Activated naive CD4-positive, alpha-beta T cell treated with anti-CD3 and anti-CD28 coated beads, Interleukin-2, amount 50 U/mL, for 16 hours (primary cell): Measurements from ENCODE around the gene FAAP100.

ENCODE experiments used
- DNase-seq: peaks from one replicate; pipeline ENCODE4 v3.0.0-alpha.2; 2020

Gene FAAP100

DNA sequence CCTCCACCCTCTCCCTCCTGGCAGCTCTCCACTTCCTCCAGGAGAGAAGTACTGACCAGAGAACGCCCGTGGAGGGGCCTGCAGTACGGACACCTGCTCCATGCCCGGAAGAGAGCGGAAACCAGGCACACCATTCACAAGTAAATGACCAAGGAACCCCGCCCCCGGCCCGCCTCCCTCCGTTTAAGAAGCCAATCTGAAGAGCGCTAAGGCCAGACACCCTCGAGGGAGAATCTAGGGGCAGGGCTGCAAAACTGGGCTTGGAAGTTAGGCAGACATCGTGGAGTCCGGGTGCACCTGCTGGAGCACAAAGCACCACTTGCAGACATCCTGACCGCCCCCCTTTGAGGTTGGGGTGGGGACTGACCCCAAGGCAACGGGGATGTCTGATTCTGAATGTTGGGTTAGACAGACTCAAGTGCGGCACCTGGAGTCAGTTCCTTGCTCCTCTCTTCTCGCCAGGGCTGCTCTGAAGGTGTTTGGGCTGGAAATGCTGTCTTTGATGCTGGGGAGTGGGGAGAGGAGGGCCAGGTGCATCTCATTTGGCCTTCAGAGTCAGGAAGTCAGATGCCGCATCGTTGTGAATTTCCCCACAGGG lies 964 bp upstream of the FAAP100 start:
- peak; percentile 81 for DNase-seq

DNA sequence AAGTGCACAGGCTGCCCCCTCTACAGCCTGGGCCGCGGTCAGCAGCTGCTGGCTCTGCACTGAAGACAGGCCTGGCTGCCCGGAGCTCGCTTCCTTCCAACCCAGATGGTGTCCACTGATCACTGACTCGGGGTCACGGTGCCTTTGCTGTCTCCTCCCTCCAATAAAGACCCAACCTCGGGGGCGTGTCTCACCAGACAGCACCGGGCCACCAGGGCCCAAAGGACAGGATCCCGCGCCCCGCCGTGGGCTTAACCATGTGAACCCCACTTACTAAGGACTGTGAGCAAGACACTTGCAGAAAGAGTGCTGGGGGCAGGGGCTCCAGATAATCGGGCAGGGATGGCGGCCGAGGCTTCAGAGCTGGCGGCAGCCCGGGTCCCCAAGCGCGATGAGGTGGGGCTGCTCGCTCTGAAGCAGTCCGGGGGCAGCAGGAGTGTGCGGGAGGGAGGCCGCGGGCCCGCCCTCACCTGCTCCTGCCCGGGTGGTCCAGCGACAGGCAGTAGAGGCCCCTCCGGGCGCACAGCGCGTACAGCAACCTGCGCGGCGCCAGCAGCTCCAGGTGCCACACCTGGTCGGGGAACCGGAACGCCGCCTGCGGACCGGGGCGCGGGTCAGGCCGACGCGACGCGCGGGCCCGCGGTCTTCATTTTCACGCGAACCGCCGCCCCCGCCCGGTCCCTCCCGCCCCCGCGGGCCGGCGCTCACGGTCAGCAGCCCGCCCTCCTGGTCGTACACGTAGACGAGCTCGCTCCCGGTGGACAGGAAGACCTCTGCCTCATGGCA lies 502 bp downstream of the FAAP100 start:
- peak; percentile 14 for DNase-seq

DNA sequence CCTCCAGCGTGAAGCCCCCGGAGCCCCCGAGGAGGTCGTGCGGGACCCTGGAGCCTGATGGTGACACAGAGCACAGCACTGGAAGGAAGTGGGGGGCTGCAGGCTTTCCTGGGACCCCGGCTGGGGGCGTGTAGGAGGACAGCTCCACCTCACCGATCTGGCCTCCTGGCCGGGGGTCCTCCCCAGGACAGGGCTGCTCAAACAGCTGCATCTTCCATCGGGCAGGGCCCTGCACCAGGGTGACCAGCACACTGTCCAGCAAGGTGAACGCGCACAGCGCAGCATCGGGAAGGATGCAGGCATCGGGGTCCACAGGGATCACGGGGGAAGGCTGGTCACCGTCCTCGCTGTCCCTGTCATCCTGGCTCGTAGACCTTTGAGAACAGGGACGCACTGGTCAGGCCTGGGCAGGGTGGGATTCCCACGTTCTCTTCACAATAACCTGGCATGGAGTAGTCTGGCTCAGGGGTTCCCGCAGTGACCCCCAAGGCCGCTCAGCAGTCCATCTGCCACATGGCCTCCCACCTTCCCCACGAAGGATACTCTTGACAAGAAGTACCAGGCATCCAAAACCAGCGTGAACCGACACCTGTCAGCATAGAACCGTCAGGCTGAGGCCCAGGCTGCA lies 1.2 kb downstream of the FAAP100 start:
- DNase-seq, result peak; percentile 9

DNA sequence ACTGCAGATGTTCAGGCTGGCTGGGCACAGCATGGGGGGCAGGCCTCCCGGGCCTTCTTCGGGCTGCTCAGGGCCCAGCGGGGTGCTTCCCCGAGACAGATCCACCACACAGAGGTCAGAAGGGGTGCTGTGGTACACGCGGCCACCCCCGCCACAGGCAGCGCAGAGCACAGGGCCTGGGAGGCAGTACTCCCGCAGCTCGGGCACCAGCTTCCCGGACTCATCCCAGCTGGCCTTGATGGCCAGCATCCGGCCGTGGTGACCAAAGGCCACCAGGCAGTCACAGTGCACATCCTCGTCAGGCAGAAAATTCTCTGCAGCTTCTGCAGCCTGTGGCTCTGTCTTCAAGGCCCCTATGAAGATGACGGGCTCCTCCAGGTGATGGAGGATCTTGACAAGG lies 1.9 kb downstream of the FAAP100 start:
- DNase-seq, result peak; percentile 7

DNA sequence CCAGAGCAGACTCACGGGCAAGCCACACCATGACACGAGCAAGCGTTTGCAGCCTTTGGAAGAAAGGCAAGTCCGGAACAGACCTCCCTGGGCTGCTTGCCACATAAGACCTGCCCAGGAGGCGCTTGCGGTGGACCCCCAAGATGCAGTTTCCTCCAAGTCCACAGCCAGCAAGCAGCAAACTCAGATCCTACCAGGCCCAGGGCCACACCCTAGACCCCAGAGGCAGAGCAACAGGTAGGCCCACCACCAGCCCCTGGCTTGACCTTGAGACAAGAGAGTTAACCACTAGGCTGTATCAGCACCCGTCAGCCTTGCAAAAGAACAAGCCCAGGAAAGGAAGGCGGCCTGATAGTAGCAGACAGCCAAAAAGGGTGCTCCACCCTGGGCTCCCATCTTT lies 2.3 kb downstream of the FAAP100 start:
- no peak for DNase-seq

DNA sequence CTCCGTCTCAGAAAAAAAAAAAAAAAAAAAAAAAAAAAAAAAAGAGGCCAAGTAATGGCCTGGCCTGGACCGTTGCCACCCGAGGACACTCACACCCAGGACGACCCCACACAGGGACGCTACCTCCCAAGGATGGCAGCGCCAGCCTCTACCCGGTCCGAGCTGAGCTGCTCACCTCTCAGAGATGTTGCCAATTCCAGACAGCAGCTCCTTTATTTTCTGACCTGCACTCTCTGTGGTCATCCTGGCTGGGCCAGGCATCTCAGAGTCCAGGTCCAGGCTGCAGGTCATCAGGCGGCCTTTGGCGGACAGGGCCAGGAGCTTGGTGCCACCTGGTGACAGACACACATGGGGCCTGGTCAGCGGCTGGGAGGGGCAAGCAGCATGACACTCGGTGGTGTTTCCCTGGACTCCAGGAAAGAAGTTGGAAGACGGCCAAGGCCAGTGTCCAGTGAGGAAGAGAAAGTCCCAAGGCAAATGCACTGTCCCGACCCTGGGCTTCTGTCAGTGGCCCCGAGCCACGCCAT lies 3.1 kb downstream of the FAAP100 start:
- DNase-seq, result no peak

DNA sequence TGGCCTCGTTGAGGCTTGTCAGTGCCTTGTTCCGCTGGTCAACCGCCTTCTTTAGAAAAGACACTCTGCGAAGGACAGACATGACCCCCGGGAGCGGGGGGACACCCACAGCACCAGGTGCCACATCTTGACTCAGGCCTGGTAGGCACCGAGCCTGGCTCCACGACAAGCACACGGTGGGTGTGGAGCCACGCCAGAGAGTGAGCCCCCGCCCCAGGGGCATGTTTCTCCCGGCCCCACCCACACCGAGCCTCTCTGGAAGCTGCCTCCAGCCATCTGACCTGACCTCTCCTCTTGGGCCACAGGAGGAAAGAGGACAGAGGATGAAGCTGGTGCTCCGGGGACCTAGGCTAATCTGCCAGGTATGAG lies 4.6 kb downstream of the FAAP100 start:
- no peak for DNase-seq

DNA sequence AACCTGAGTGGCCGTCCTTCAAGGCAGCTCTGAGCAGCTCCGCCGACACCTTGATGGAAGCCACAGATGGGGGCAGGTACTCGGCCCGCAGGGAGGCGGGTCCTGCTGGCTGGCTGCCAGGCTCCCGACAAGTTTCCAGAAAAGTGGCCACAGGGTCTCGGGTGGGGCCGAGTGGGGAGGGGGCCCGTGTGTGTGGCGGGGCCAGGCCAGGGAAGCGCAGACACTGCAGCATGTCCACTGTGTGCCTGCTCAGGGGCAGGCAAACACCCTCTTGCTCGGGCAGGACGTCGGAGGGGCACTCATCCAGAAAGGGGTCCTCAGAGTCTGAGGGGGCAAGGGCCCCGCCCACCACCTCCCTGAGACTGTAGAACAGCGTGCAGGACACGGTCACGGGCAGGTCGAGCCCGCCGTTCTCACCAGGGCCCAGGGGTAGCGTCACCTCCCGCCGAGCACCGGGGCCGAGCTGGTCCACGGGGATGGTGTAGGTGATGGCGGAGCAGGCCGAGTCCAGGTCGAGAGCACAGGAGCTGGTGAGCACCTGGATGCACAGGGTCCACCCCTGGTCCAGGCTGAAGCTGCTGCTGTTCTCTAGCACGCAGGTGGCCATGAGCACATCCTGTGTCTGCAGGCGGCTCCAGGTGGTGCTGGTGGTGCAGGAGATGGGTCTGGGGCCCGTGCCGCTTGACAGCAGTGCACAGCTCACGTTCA lies 5.1 kb downstream of the FAAP100 start:
- DNase-seq, result no peak

DNA sequence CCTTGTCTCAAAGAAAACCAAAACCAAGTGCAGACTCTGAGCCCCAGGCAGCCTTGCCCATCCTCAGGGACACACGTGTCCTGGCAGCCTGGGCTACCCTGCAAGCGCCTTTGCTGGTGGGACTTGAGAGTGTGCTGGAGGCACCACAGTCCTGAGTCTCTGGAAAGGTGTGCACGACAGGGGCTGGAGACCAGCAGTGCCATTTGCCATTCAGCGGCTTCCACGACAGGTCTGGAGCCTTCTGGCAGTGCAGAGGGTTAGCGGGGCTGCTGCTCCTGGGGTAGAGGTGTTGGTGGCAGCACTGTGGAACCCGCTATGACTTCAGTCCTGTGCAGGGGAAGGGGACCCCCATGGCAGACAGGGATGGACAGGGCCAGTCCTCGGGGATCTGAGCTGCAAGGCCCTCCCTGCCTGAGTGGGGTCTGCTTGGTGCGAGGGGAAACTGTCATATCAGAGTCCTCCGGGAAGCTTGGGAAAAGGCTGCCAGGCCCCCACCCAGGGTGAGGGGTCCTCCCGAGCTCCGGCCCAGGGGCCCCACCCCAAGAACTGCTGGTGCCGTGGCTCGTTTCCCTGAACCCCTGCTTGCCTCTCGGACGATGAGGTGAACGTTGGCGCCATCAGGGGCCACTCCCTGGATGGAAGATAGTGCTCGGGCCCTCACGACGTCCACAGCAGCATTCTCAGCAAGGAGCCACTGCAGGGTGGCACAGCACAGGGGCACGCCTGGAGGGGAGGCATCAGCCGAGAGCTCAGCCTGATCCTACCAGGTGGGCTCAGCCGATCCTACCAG lies 6.8 kb downstream of the FAAP100 start:
- DNase-seq, result peak; percentile 9

DNA sequence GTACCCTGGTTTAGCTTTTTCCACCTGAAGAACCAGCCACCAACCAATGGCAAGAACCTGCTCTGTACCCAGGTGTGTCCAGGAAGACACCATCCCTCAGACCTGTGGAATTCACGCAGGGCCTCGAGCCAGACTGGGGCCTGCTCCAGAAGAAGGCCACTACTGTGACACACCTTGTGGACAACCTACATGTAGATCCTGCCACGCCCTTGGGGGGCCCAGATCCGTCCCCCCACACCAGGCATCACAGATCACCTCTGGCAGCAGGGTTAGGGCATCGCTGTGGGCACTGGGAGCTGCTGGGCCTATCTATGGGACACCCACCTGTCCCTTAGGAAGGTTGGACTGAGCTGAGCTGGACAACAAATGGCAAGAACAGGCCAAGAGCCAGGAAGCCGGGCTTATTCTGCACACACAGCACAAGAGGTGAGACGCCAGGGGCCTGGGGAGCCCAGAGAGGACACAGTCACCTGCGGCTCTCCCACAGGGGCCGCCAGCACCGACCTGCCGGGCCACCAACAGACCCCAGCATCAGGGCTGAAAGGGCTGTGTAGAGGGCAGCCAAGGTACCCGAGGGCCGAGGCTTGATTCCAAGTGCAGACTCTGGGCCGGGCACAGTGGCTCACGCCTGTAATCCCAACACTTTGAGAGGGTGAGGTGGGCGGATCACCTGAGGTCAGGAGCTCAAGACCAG lies 7.7 kb downstream of the FAAP100 start:
- DNase-seq, result no peak

DNA sequence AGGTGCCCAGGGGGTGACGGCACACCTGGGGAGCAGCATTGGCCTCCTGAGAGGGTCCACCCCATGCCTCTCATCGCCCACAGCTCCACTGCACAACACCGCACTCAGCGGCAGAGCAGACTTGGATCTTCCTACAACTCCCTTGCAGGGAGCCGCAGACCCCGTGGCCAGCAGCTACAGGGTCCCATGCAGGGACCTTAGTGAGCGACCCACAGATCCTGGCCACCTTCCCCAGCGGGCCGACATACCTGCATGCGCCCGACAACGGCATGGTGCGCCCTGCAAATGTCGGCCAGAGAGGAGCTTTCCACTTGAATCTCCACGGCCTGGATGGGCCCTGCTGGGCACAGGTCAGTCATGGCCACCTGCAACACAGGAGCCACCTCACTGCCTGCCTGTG lies 8.4 kb downstream of the FAAP100 start:
- no peak for DNase-seq

DNA sequence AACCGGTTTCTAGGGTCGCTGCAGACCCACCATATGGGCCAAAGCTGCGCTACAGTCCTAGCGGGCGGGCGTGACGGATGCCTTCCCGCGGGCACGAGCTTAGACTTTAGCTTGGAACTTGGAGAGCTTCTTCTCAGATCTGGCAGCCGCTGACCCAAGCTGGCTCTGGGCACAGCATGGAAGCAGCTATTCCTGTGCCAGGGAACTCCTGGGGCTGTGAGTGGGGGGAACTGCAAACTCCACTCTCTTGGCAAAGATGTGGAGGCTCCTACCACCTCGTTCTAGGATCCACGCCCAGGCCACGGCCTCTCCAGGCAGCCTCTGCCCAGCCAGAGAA lies 8.8 kb downstream of the FAAP100 start:
- no peak for DNase-seq

DNA sequence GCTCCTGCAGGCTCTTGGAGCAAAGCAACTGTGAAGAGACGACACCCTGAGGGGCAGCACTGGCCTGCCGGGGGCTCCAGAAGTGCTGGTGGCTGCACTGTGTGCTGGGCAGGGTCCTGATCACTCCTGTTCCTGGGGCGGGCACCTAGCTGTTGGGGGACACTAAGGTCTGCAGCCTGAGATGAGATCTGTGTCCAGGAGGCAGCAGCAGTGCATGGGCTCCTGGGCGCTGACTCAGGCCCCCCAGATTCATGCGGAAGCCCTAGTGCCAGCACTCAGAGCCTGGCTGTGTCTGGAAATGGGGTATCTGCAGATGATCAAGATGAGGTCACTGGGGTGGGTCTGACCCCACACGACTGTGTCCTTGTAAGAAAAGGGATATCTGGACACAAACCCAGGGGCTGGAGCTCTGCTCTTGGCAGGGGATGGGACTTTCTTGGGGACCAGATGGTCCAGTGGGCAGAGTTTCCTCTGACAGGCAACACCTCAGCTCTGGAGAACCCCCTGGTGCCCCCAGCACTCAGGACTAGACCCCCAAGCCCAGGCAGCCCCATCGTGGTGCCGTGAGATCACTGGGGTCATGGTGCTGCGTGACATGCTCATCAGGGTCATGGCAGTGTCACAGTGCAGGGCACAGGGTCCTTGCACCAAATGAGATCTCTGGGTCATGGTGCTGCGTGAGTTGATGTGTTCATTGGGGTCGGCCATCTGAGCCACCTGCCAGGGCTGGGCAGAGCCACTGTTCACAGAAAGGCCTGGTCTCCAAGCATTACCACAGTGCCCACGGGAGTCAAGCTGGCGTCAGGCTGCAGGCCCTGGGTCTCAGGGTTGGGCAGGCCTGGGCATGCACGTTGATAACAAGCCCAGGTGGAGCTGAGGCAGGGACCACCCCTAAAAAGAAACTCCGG lies 9.5 kb downstream of the FAAP100 start:
- no peak for DNase-seq

DNA sequence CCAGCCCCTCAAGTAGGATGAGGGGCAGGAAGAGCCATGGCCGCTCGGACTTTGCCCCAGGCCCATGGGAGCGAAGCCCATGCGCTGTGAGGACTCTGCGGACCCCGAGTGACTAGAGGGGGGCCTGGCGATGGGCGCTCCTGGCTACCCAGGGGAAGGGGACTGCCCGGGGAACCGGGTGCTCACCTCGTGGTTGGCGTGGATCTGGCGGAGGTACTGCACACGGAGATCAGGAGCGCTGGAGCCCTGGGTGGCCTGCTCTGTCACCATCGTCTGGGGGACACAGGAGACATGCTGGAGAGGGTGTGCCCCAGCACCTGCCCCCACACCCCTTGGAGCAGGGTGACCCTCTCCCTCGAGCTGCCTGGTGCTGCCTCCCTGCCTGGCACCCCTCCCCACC lies 11.0 kb downstream of the FAAP100 start:
- no peak for DNase-seq

DNA sequence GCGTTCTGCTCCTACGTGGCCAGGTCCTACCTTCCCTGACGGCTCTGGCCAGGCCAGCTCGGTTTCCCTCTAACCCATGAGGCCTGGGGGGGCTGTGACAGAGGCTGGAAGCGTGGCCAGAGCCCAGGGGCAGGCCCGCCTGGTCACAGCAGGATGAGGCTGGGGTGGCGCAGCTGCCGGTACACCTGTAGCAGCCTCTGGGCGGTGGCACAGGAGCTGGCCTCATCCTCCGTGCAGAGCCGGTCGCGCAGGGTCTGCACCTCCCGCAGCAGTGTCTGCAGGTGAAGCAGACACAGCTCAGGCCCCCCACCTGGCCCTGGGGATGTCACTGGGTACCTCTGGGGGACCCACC lies 11.5 kb downstream of the FAAP100 start:
- no peak for DNase-seq

DNA sequence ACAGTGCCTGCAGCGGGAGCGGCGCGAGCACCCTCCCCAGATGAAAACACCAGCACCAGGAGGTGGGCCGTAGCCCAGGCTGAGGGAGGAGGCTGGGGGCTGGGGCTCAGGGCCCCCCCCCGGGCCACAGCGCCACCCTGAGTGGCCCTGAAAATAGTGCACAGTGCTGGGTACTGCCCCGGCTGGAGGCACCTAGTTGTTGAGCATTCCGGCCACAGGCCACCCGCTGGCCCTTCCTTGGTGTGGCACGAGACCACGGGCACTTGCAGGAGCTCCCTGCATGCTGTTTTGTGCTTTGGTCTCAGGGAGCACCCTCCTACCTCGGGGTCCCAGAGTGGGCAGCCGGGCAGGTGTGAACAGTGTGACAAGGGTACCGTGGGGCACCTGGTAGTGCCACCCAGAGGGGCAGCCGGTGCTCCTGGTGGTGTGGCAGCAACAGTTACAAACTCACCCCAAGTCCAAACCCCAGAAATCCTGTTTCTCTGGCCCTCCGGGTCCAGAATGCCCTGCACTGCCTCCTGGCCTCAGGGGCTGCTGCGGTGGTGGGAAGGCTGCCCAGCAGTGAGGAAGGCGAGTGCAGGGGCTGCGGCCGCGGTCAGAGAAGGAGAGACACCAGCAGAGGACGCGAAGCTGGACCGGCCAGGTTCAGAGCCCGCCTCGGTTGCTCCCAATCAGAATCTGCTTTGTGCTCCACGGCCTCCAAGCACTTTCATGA lies 12.0 kb downstream of the FAAP100 start:
- no peak for DNase-seq

DNA sequence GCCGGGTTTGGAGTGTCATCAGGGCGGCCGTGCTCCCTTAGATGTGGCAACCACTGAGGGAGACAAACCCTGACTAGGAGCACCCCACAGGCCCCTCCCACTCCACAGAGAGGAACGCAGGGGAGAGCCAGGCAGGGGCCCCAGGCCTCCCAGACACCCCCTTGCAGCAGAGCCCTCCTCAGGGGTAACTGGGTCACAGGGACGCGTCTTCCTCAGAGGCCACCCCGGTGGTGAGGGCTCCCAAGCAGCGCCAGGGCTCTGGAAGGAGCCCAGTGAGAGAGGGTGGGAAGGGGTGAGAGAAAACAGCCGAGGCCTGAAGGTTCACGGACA lies 12.6 kb downstream of the FAAP100 start:
- no peak for DNase-seq

DNA sequence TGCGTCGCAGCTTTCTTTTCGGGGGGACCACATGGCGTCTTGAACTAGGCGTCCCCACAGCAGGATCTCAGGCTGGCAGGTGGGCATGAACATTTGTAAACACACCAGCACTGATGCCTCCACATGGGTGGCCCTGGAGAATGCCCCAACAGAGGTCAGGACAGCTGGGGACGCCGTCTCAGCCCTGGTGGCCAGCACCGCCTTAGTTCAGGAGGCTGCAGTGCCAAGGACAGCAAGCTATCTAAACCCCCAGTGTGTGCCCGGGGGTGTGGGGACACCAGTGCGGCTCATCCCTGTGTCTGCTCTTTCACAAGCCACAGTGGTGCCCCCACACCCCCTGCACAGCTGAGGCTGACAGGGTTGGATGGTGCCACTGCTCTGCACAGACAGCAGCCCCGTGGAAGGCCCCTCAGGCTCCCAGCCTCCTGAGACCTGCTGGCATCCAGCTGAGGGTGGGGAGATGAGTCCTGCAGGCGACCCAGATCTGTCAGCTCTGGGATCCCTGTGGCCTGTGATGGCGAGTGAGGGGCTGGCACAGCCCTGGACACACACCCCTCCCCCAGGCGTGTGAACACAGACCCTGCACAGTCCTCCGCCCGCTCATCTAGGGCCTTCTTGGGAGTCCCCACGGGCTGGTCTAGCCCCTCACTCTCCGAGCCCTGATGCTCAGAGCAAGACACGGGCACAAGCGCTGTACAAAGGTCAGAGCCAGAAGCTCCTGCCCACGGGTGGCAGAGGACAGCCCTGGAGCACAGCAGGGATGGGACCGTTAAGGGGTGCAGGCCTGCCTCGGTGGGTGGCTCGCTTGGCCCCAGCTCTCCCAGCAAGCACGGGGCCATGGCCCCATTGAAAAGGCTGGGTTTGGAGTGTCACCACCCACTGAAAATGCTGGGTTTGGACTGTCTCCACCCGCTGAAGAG lies 13.2 kb downstream of the FAAP100 start:
- no peak for DNase-seq

DNA sequence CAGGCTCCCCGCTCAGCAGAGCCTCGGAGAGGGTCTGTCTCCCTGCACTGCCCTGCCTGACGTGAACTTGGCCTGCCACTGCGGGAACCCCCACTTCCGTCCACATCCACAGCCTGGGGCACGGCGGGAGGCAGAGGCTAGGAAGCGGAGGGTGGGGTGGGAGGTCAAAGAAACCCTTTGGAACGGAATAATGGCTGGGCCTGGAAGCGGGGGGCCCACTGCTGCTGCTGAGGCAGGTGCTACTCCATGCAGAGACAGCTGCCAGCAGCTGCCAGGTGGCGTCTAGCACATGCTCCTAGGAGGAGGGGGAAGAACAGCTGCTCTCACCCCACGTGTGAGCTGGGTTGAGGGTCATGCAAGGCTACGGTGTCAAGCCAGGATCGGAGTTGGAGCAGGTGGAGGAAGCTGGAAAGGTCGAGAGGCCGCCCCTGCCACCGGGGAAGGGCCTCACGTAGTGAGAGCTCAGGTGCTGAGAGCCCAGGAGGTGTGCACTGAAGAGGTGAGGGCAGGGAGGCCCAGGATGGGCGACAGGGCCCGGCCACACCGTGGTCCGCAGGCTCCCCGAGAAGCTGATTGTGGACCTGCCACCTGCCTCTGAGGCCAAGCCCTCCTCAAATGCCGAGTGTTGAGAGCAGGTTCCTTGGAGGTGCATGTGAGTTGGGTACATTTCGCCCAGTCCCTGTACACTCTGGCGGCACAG lies 14.1 kb downstream of the FAAP100 start:
- no peak for DNase-seq
